HG02798 (cell line): ENCODE measurements around the gene SLCO3A1.

Source experiments
- ATAC-seq: cut with Tn5 transposase; IDR thresholded peaks from one replicate; pipeline ENCODE4 v1.9.1; 2021; ENCODE audit warnings: mild to moderate bottlenecking; ENCODE audit not compliant: unreplicated experiment, poor library complexity

The SLCO3A1 gene

GRCh38 chr15:91930092-91930491 is 76.6 kb downstream of the SLCO3A1 start:
- ATAC-seq = no peak

- ATAC-seq = no peak
Measured at GRCh38 chr15:91936182-91936775, 82.8 kb downstream of the SLCO3A1 start.

GRCh38 chr15:91936927-91937326 is 83.4 kb downstream of the SLCO3A1 start:
- ATAC-seq = no peak

GRCh38 chr15:91938136-91938535 is 84.6 kb downstream of the SLCO3A1 start:
- ATAC-seq = no peak

- no peak for ATAC-seq
Measured at GRCh38 chr15:91939403-91939831, 85.9 kb downstream of the SLCO3A1 start.

GRCh38 chr15:91940496-91941381 is 87.2 kb downstream of the SLCO3A1 start:
- no peak for ATAC-seq

- ATAC-seq = no peak
Measured at GRCh38 chr15:91941871-91942658, 88.6 kb downstream of the SLCO3A1 start.

- peak; percentile 42 for ATAC-seq
Measured at GRCh38 chr15:91942720-91943394, 89.3 kb downstream of the SLCO3A1 start.

GRCh38 chr15:91944331-91944730 is 90.8 kb downstream of the SLCO3A1 start:
- no peak for ATAC-seq

GRCh38 chr15:91945385-91945784 is 91.9 kb downstream of the SLCO3A1 start:
- no peak for ATAC-seq

- ATAC-seq = no peak
Measured at GRCh38 chr15:91946075-91946474, 92.6 kb downstream of the SLCO3A1 start.

- no peak for ATAC-seq
Measured at GRCh38 chr15:91946581-91947292, 93.2 kb downstream of the SLCO3A1 start.

GRCh38 chr15:91947293-91947679 is 93.8 kb downstream of the SLCO3A1 start:
- no peak for ATAC-seq

GRCh38 chr15:91947683-91948608 is 94.4 kb downstream of the SLCO3A1 start:
- no peak for ATAC-seq

- ATAC-seq = no peak
Measured at GRCh38 chr15:91949361-91949760, 95.9 kb downstream of the SLCO3A1 start.

- no peak for ATAC-seq
Measured at GRCh38 chr15:91950054-91950453, 96.5 kb downstream of the SLCO3A1 start.

- no peak for ATAC-seq
Measured at GRCh38 chr15:91950631-91951329, 97.3 kb downstream of the SLCO3A1 start.

GRCh38 chr15:91952216-91952615 is 98.7 kb downstream of the SLCO3A1 start:
- ATAC-seq = no peak
